GM23338 (cell line): ENCODE results near the gene UEVLD. TPM values are rescaled to one million over a fixed set of nuclear protein-coding genes. Genes with fewer than 3 reads are reported as not detected.

ENCODE experiments used
- ATAC-seq: fragments of 200-7000 bp; cut with Tn5 transposase; 3 replicates; pipeline ENCODE4 v1.9.1; 2020
- DNase-seq: peaks from one replicate; pipeline ENCODE4 v3.0.0-alpha.2; 2015; ENCODE audit warnings: low spot score
- H2AFZ ChIP-seq: fragments of 200-600 bp; sonication (generic); 2 replicates; pipeline ENCODE4 v1.8.0; 2016; ENCODE audit warnings: antibody characterized with exemption, mild to moderate bottlenecking, moderate library complexity
- H3F3A ChIP-seq: fragments of 200-600 bp; sonication (generic); replicated peaks from 2 replicates; pipeline ENCODE4 v1.8.0; 2017; ENCODE audit warnings: antibody characterized with exemption, mixed run types, low read depth
- H3K27ac ChIP-seq: fragments of 200-600 bp; sonication (generic); 2 replicates; pipeline ENCODE4 v1.6.1; 2016; ENCODE audit warnings: low read depth
- H3K27me3 ChIP-seq: fragments of 200-600 bp; sonication (generic); 2 replicates; pipeline ENCODE4 v1.8.0; 2016; ENCODE audit warnings: mild to moderate bottlenecking, mixed run types, moderate library complexity; ENCODE audit not compliant: insufficient read depth
- H3K36me3 ChIP-seq: fragments of 200-600 bp; sonication (generic); 2 replicates; pipeline ENCODE4 v1.8.0; 2016; ENCODE audit warnings: mild to moderate bottlenecking; ENCODE audit not compliant: insufficient read depth
- H3K4me1 ChIP-seq: fragments of 200-600 bp; sonication (generic); 2 replicates; pipeline ENCODE4 v1.8.0; 2016; ENCODE audit warnings: mild to moderate bottlenecking, moderate library complexity; ENCODE audit not compliant: insufficient read depth
- H3K4me2 ChIP-seq: fragments of 200-600 bp; sonication (generic); 2 replicates; pipeline ENCODE4 v1.7.1; 2017; ENCODE audit warnings: mixed run types
- H3K4me3 ChIP-seq: fragments of 200-600 bp; sonication (generic); 2 replicates; pipeline ENCODE4 v1.6.1; 2016; ENCODE audit warnings: mixed run types
- H3K79me2 ChIP-seq: fragments of 200-600 bp; sonication (generic); replicated peaks from 2 replicates; pipeline ENCODE4 v1.8.0; 2017; ENCODE audit warnings: mild to moderate bottlenecking; ENCODE audit not compliant: insufficient read depth
- H3K9me2 ChIP-seq: fragments of 200-600 bp; sonication (generic); 2 replicates; pipeline ENCODE4 v1.8.0; 2017; ENCODE audit not compliant: insufficient read depth
- H4K20me1 ChIP-seq: fragments of 200-600 bp; sonication (generic); replicated peaks from 2 replicates; pipeline ENCODE4 v1.8.0; 2017; ENCODE audit warnings: mild to moderate bottlenecking; ENCODE audit not compliant: insufficient read depth
- H3K27ac Mint-ChIP-seq: 2 replicates; pipeline ENCODE4 v1.8.0; 2020; ENCODE audit warnings: inconsistent platforms, mild to moderate bottlenecking, moderate library complexity, mixed read lengths
- H3K27me3 Mint-ChIP-seq: 3 replicates; pipeline ENCODE4 v1.8.0; 2022; ENCODE audit warnings: low read depth, mild to moderate bottlenecking, moderate library complexity, mixed read lengths, inconsistent platforms; ENCODE audit not compliant: insufficient read depth, poor library complexity
- H3K36me3 Mint-ChIP-seq: 3 replicates; pipeline ENCODE4 v1.8.0; 2021; ENCODE audit warnings: low read depth, mild to moderate bottlenecking, inconsistent platforms, moderate library complexity, mixed read lengths
- H3K4me1 Mint-ChIP-seq: 3 replicates; pipeline ENCODE4 v1.8.0; 2020; ENCODE audit warnings: mild to moderate bottlenecking, inconsistent platforms, mixed read lengths
- H3K4me3 Mint-ChIP-seq: 3 replicates; pipeline ENCODE4 v1.8.0; 2021; ENCODE audit warnings: moderate library complexity, mild to moderate bottlenecking, inconsistent platforms, mixed read lengths
- H3K9me3 Mint-ChIP-seq: 3 replicates; pipeline ENCODE4 v1.8.0; 2020; ENCODE audit warnings: moderate library complexity, mild to moderate bottlenecking, inconsistent platforms, mixed read lengths
- CREB1 ChIP-seq: fragments of 250-450 bp; sonication (Bioruptor Pico); IDR thresholded peaks from 2 replicates; pipeline ENCODE4 v1.5.0; 2020; ENCODE audit warnings: low read depth, mild to moderate bottlenecking, moderate library complexity
- EZH2 ChIP-seq: fragments of 200-600 bp; sonication (generic); IDR thresholded peaks from one replicate; pipeline ENCODE4 v1.8.0; 2017; ENCODE audit warnings: antibody characterized with exemption, mild to moderate bottlenecking, low read depth; ENCODE audit not compliant: unreplicated experiment
- EZH2phosphoT487 ChIP-seq: fragments of 200-600 bp; sonication (generic); IDR thresholded peaks from one replicate; pipeline ENCODE4 v1.8.1; 2018; ENCODE audit warnings: antibody characterized with exemption; ENCODE audit not compliant: unreplicated experiment
- JUNB ChIP-seq: IDR thresholded peaks from one replicate; pipeline ENCODE4 v1.6.1; 2016; ENCODE audit warnings: antibody characterized with exemption; ENCODE audit not compliant: unreplicated experiment
- NANOG ChIP-seq: IDR thresholded peaks from 2 replicates; pipeline ENCODE4 v1.6.1; 2016; ENCODE audit warnings: antibody characterized with exemption, borderline replicate concordance
- POLR2AphosphoS5 ChIP-seq: IDR thresholded peaks from 2 replicates; pipeline ENCODE4 v1.6.1; 2016; ENCODE audit warnings: antibody characterized with exemption, low read depth
- STAT1 ChIP-seq: IDR thresholded peaks from one replicate; pipeline ENCODE4 v1.6.1; 2016; ENCODE audit warnings: antibody characterized with exemption; ENCODE audit not compliant: unreplicated experiment
- ZNF331 ChIP-seq: fragments of 250-450 bp; sonication (Bioruptor Pico); IDR thresholded peaks from 2 replicates; pipeline ENCODE4 v1.5.0; 2020; ENCODE audit warnings: low read depth, mild to moderate bottlenecking, moderate library complexity
- polyA plus RNA-seq: library from polyadenylated mRNA; unstranded; fragments of >200 nt; fragmentation: Nextera tagmentation; extraction: Ambion mirVana; gene quantifications from 2 replicates; pipeline ENCODE4 v1.2.1, GENCODE V29; 2016
- total RNA-seq: library from RNA; depleted of rRNA; stranded (reverse); fragments of >200 nt; shearing (Covaris generic); gene quantifications from 2 replicates; pipeline ENCODE4 v1.2.3, GENCODE V29; 2014
- TF ChIP-seq, protein P1 (sequence below), 2 experiments: fragments of 200-600 bp in 1 of 2; sonication (generic) in 1 of 2; conservative IDR thresholded peaks; 2 replicates each; pipeline versions ENCODE4 v1.5.1 to v1.6.1; 2016 to 2017; ENCODE audit warnings: antibody characterized with exemption in 2 of 2, low read depth in 2 of 2, mild to moderate bottlenecking in 2 of 2, moderate library complexity in 1 of 2
- TF ChIP-seq, protein P2 (sequence below): IDR thresholded peaks from one replicate; pipeline ENCODE4 v1.6.1; 2018; ENCODE audit warnings: antibody characterized with exemption; ENCODE audit not compliant: unreplicated experiment
- TF ChIP-seq, protein P3 (sequence below): IDR thresholded peaks from 2 replicates; pipeline ENCODE4 v1.6.1; 2016; ENCODE audit warnings: antibody characterized with exemption

The UEVLD gene
- total and polyA plus RNA-seq, 2 experiments from 2014 or later: 10.2 to 11.8 TPM

DNA sequence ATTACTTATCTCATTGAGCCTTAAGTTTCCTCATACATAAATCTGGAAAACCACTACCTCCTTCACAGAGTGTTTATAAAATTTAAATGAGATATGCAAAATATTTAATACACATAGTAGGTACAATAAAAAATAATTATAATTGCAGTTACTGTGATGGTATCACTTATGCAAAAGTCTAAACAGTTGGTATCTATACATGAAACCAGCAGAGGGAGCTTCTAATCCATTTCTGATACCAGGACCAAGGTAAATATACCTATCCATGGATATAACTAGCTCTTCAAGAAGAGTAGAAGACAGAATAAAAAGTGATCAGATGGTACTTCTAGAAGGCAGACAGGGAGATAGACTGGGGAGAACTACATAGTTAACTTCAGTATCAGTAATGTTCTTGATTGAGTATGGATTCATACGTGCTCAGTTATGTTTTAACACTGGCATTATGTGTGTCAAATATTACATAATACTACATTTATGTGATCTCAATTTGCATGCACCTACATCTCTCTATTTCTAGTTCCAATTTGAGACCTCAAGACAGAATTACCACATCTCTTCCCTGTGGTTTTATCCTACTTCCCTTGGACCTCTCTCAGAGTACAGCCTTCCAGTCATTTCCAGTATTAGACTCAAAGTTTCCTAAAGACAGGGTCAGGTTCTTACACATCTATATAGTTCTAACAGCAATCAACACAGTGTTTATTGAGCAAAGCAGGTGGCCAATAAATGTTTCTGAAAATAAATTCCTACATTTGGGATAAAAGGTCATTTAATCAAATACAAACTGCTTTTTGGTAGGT is 48.1 kb downstream of the UEVLD start:
- no peak overlapping the region for H3K4me3 ChIP-seq
- H3F3A ChIP-seq: no peaks in the 10 kb centered on the region
- no peak overlapping the region for H3K4me2 ChIP-seq
- Mint-ChIP-seq H3K27ac (no peak overlapping the region), H3K36me3 (no peaks in the 10 kb centered on the region), H3K9me3 (no peaks in the 10 kb centered on the region; the same call in 2 of the 3 replicates), H3K27me3 (no peaks in the 10 kb centered on the region), H3K4me1 (no peaks in the 10 kb centered on the region), H3K4me3 (no peak overlapping the region)
- H3K27ac ChIP-seq: no peak overlapping the region
- TF ChIP-seq, protein P1, sequence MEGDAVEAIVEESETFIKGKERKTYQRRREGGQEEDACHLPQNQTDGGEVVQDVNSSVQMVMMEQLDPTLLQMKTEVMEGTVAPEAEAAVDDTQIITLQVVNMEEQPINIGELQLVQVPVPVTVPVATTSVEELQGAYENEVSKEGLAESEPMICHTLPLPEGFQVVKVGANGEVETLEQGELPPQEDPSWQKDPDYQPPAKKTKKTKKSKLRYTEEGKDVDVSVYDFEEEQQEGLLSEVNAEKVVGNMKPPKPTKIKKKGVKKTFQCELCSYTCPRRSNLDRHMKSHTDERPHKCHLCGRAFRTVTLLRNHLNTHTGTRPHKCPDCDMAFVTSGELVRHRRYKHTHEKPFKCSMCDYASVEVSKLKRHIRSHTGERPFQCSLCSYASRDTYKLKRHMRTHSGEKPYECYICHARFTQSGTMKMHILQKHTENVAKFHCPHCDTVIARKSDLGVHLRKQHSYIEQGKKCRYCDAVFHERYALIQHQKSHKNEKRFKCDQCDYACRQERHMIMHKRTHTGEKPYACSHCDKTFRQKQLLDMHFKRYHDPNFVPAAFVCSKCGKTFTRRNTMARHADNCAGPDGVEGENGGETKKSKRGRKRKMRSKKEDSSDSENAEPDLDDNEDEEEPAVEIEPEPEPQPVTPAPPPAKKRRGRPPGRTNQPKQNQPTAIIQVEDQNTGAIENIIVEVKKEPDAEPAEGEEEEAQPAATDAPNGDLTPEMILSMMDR (conservative IDR thresholded peaks at IDR 0.05; ENCODE audit: low read depth in 2 of 2): peak; percentile 55 to 63
- TF ChIP-seq, protein P2, sequence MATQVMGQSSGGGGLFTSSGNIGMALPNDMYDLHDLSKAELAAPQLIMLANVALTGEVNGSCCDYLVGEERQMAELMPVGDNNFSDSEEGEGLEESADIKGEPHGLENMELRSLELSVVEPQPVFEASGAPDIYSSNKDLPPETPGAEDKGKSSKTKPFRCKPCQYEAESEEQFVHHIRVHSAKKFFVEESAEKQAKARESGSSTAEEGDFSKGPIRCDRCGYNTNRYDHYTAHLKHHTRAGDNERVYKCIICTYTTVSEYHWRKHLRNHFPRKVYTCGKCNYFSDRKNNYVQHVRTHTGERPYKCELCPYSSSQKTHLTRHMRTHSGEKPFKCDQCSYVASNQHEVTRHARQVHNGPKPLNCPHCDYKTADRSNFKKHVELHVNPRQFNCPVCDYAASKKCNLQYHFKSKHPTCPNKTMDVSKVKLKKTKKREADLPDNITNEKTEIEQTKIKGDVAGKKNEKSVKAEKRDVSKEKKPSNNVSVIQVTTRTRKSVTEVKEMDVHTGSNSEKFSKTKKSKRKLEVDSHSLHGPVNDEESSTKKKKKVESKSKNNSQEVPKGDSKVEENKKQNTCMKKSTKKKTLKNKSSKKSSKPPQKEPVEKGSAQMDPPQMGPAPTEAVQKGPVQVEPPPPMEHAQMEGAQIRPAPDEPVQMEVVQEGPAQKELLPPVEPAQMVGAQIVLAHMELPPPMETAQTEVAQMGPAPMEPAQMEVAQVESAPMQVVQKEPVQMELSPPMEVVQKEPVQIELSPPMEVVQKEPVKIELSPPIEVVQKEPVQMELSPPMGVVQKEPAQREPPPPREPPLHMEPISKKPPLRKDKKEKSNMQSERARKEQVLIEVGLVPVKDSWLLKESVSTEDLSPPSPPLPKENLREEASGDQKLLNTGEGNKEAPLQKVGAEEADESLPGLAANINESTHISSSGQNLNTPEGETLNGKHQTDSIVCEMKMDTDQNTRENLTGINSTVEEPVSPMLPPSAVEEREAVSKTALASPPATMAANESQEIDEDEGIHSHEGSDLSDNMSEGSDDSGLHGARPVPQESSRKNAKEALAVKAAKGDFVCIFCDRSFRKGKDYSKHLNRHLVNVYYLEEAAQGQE: no peak
- DNase-seq: peak; percentile 48
- no peaks in the 10 kb centered on the region for H3K4me1 ChIP-seq
- no peak; the same call in 2 of the 3 replicates for ATAC-seq
- no peaks in the 10 kb centered on the region for H4K20me1 ChIP-seq
- no peaks in the 10 kb centered on the region for H3K27me3 ChIP-seq
- H3K36me3 ChIP-seq: no peaks in the 10 kb centered on the region
- H3K79me2 ChIP-seq: no peaks in the 10 kb centered on the region
- H2AFZ ChIP-seq: no peak overlapping the region
- no peaks in the 10 kb centered on the region for H3K9me2 ChIP-seq

DNA sequence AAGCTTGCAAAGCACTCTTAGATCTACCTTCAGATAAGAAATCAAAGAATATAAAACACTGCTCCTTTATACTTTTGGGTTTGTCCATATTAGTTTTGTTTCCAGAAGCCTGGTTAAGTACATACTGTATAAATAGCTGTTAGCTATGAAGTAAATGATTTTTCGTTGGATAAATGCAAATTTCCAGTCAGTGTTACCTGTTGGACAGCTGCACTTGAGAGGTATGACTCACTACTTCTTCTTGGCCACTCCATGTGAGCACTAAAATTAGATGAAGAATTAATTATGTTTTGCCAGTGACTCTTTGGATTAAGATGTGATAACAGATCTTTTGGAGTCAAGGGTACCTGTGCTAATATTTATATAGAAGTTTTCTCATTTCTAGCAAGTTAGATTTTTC is 52.3 kb downstream of the UEVLD start:
- H3K79me2 ChIP-seq: no peaks in the 10 kb centered on the region
- Mint-ChIP-seq H3K36me3 (no peaks in the 10 kb centered on the region), H3K4me3 (no peak overlapping the region), H3K27me3 (no peaks in the 10 kb centered on the region), H3K27ac (no peak overlapping the region), H3K4me1 (no peaks in the 10 kb centered on the region), H3K9me3 (no peaks in the 10 kb centered on the region; the same call in 2 of the 3 replicates)
- no peaks in the 10 kb centered on the region for H3K36me3 ChIP-seq
- H3K4me2 ChIP-seq: no peak overlapping the region
- H3K4me3 ChIP-seq: no peak overlapping the region
- no peaks in the 10 kb centered on the region for H3K9me2 ChIP-seq
- DNase-seq: no peak
- no peak overlapping the region for H2AFZ ChIP-seq
- H3K4me1 ChIP-seq: no peaks in the 10 kb centered on the region
- H3K27ac ChIP-seq: no peak overlapping the region
- H3K27me3 ChIP-seq: no peaks in the 10 kb centered on the region
- no peaks in the 10 kb centered on the region for H4K20me1 ChIP-seq
- no peak for ATAC-seq
- no peaks in the 10 kb centered on the region for H3F3A ChIP-seq
- TF ChIP-seq ZNF331 (CRISPR knock-in tag) (no peak), EZH2 (no peak), STAT1 (no peak), EZH2phosphoT487 (no peak), JUNB (no peak), POLR2AphosphoS5 (no peak), CREB1 (CRISPR knock-in tag) (no peak), NANOG (no peak)
- TF ChIP-seq, protein P1 (conservative IDR thresholded peaks at IDR 0.05; ENCODE audit: low read depth in 2 of 2): no peak
- TF ChIP-seq, protein P3, sequence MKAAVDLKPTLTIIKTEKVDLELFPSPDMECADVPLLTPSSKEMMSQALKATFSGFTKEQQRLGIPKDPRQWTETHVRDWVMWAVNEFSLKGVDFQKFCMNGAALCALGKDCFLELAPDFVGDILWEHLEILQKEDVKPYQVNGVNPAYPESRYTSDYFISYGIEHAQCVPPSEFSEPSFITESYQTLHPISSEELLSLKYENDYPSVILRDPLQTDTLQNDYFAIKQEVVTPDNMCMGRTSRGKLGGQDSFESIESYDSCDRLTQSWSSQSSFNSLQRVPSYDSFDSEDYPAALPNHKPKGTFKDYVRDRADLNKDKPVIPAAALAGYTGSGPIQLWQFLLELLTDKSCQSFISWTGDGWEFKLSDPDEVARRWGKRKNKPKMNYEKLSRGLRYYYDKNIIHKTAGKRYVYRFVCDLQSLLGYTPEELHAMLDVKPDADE: no peak
- TF ChIP-seq, protein P2: no peak
